ENCODE results near the gene GPC5.
"Not testable (repeated sequence)": the region's sequence is repeated elsewhere in the genome, so short reads cannot be mapped to it uniquely, and the experiment has no call there.

Gene GPC5

GRCh38 chr13:92436924-92437323 is 1038.5 kb downstream of the GPC5 start:
- no peak for DNase-seq

GRCh38 chr13:92444244-92444643 is 1045.8 kb downstream of the GPC5 start:
- DNase-seq = no peak

GRCh38 chr13:92451060-92451459 is 1052.6 kb downstream of the GPC5 start:
- DNase-seq = no peak

- no peak for DNase-seq
These were observed 1054.4 kb downstream of the GPC5 start for GRCh38 chr13:92452840-92453239.

GRCh38 chr13:92459306-92459705 is 1060.9 kb downstream of the GPC5 start:
- DNase-seq = no peak

- no peak for DNase-seq
These were observed 1062.1 kb downstream of the GPC5 start for GRCh38 chr13:92460479-92460878.

- no peak for DNase-seq
These were observed 1063.0 kb downstream of the GPC5 start for GRCh38 chr13:92461402-92461801.

GRCh38 chr13:92461831-92462230 is 1063.4 kb downstream of the GPC5 start:
- DNase-seq = no peak

GRCh38 chr13:92463134-92463533 is 1064.7 kb downstream of the GPC5 start:
- peak in 2 of 58 donors; percentile 0 to 23 for DNase-seq

GRCh38 chr13:92473765-92474475 is 1075.5 kb downstream of the GPC5 start:
- DNase-seq = no peak

- DNase-seq = no peak
These were observed 1082.0 kb downstream of the GPC5 start for GRCh38 chr13:92480387-92480786.

GRCh38 chr13:92482790-92483189 is 1084.4 kb downstream of the GPC5 start:
- not testable (repeated sequence) for DNase-seq

- no peak for DNase-seq
These were observed 1085.5 kb downstream of the GPC5 start for GRCh38 chr13:92483894-92484293.

- DNase-seq = no peak
These were observed 1088.8 kb downstream of the GPC5 start for GRCh38 chr13:92487238-92487637.

- peak in 2 of 58 donors; percentile 1 to 6 for DNase-seq
These were observed 1089.9 kb downstream of the GPC5 start for GRCh38 chr13:92488249-92488852.

- DNase-seq = no peak
These were observed 1093.4 kb downstream of the GPC5 start for GRCh38 chr13:92491839-92492238.

GRCh38 chr13:92494915-92495314 is 1096.5 kb downstream of the GPC5 start:
- no peak for DNase-seq

- DNase-seq = no peak
These were observed 1101.8 kb downstream of the GPC5 start for GRCh38 chr13:92500192-92500591.

GRCh38 chr13:92510416-92510815 is 1112.0 kb downstream of the GPC5 start:
- no peak for DNase-seq

GRCh38 chr13:92512852-92513251 is 1114.4 kb downstream of the GPC5 start:
- DNase-seq = no peak

- no peak for DNase-seq
These were observed 1115.3 kb downstream of the GPC5 start for GRCh38 chr13:92513672-92514071.

- DNase-seq = no peak
These were observed 1116.2 kb downstream of the GPC5 start for GRCh38 chr13:92514420-92515125.

GRCh38 chr13:92516878-92517277 is 1118.5 kb downstream of the GPC5 start:
- DNase-seq = not testable (repeated sequence)

Data from anterior cingulate cortex (tissue), 58 donors.